ENCODE data around the gene KCNQ1. TPM values are rescaled to one million over a fixed set of nuclear protein-coding genes. Genes with fewer than 3 reads are reported as not detected.

The KCNQ1 gene
- total and polyA plus RNA-seq, 7 donors, result 0.48 to 3.1 (median 1.1) TPM

DNA sequence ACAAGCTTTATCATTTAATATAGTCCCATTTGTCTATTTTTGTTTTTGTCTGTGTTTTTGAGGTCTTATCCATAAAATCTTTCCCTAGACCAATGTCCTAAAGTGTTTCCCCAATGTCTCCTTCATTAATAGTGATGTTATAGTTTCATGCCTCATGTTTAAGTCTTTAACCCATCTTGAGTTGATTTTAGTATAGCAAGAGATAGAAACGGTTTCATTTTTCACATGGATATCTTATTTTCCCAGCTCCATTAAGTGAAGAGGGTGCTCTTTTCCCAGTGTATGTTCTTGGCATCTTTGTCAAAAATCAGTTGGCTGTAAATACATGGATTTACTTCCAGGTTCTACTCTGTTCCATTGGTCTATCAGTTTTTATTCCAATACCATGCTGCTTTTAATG, 196.8 kb downstream of the KCNQ1 start:
- intact Hi-C loops (cut with DNase I), result no loop called here
- Histone ChIP-seq H3K27ac (no peak overlapping the region), H3K36me3 (ENCODE audit: insufficient read depth in 1 of 2, low read depth in 1 of 2) (no peaks in the 10 kb centered on the region), H3K4me1 (no peaks in the 10 kb centered on the region), H3K27me3 (ENCODE audit: insufficient read depth in 3 of 3, low read length in 2 of 3) (no peaks in the 10 kb centered on the region), H3K9me3 (peaks cover 58% of the 10 kb centered on the region), H3K4me3 (no peak overlapping the region)
- DNase-seq, result no peak
- WGBS, 3 donors, result 78 to 86% (median 80%) methylated on average over 1 of the region's 1 CpG
- no peak for ATAC-seq
- TF ChIP-seq, protein P1, sequence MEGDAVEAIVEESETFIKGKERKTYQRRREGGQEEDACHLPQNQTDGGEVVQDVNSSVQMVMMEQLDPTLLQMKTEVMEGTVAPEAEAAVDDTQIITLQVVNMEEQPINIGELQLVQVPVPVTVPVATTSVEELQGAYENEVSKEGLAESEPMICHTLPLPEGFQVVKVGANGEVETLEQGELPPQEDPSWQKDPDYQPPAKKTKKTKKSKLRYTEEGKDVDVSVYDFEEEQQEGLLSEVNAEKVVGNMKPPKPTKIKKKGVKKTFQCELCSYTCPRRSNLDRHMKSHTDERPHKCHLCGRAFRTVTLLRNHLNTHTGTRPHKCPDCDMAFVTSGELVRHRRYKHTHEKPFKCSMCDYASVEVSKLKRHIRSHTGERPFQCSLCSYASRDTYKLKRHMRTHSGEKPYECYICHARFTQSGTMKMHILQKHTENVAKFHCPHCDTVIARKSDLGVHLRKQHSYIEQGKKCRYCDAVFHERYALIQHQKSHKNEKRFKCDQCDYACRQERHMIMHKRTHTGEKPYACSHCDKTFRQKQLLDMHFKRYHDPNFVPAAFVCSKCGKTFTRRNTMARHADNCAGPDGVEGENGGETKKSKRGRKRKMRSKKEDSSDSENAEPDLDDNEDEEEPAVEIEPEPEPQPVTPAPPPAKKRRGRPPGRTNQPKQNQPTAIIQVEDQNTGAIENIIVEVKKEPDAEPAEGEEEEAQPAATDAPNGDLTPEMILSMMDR (IDR thresholded peaks at IDR 0.05), result no peak

DNA sequence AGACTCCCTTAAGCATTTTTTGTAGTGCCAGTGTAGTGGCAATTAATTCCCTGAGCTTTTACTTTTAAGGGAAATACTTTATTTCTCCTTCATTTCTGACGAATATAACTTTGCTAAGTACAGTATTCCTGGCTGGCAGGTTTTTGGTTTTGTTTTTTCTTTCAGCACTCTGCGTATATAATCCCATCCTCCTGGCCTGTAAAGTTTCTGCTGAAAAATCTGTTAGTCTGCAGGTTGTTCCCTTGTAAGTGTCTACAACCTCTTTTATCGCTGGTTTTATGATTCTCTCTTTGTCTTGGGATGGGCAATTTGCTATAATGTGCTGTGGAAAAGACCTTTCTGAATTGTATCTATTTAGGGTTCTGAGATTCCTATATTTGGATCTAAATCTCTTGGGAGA, 198.9 kb downstream of the KCNQ1 start:
- intact Hi-C loops (cut with DNase I), result no loop called here
- no peaks in the 10 kb centered on the region for H3K27me3 ChIP-seq (ENCODE audit: insufficient read depth in 3 of 3, low read length in 2 of 3)
- no peak for ATAC-seq

DNA sequence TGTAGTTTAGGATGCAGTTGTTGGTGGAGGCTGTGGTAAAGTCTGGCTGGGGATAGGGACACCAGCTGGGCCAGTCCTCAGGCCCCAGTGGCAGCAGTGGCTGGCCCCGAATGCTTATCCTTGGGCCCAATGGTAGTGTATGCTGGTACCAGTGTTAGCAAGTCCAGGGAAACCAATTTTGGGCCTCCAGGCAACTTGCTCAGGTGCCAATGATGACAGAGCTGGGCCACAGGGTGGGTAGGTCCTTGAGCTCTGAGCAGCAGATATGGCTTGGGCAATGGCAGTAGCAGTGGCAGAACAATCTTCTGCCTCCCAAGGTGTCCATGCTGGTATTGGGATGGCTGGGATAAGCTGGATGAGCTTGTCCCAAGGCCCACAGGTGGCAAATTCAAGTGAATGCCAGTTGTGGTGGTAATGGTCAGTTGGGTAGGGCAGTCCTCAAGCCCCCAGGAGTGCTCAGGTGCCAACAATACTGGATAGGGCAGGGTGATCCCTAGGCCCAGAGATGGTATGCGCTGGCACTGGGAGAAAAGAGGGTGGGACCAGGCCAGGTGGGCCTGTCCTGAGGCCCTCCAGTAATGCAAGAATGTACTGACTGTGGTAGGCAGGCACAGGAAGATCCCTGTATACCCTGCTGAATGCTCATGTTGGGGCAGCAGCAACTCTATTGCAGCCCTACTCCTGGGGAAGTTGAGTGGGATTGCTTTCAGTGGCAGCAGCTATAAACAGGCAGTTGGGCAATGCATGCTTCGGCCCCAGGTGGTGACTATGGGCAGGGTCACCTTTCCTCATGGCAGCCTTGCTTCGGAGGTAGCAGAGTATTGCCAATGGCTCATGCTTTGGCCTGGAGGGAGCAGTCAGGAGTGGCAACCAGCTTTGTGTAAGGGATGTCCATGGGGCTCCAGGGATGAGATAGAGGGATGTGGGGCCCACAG, 200.3 kb downstream of the KCNQ1 start:
- H3K4me1 ChIP-seq, result no peaks in the 10 kb centered on the region
- peaks cover 77% of the 10 kb centered on the region for H3K9me3 ChIP-seq
- no peak overlapping the region for H3K27ac ChIP-seq
- no peak for DNase-seq
- no peak overlapping the region for H3K4me3 ChIP-seq
- H3K36me3 ChIP-seq (ENCODE audit: insufficient read depth in 1 of 2, low read depth in 1 of 2), result no peaks in the 10 kb centered on the region
- intact Hi-C loops (cut with DNase I), result no loop called here
- 94 to 100% (median 98%) methylated on average over 4 of the region's 4 CpGs for WGBS, 3 donors
- no peaks in the 10 kb centered on the region for H3K27me3 ChIP-seq (ENCODE audit: insufficient read depth in 3 of 3, low read length in 2 of 3)
- ATAC-seq, result no peak
- TF ChIP-seq, protein P1 (IDR thresholded peaks at IDR 0.05), result no peak

More for the DNA sequence above, 198.9 kb downstream of the KCNQ1 start:
- Histone ChIP-seq H3K4me1 (no peaks in the 10 kb centered on the region), H3K27ac (no peak overlapping the region), H3K4me3 (no peak overlapping the region), H3K36me3 (ENCODE audit: insufficient read depth in 1 of 2, low read depth in 1 of 2) (no peaks in the 10 kb centered on the region), H3K9me3 (peaks cover 71% of the 10 kb centered on the region)
- no peak for DNase-seq
- TF ChIP-seq, protein P1 (IDR thresholded peaks at IDR 0.05), result no peak
- 90% methylated on average over 3 of the region's 3 CpGs for WGBS, 3 donors

DNA sequence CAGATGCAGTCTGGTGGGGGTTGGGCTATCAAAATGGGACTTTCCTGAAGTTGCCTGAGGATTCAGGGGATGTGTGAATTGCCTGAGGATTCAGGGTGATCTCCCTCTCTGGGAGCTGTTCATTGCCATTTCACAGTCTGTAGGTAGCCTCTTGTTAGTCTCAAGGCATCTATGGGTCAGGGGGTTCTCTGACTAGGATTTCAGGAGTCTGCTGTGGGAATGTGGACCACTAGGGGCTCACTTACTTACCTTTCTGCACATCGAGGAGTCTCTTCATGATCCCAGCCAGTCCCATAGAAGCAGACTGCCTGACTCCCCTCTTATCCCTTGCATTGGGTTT, 200.9 kb downstream of the KCNQ1 start:
- intact Hi-C loops (cut with DNase I), result no loop called here
- 80 to 93% (median 87%) methylated on average over 1 of the region's 1 CpG for WGBS, 3 donors
- ATAC-seq (no peak), DNase-seq (no peak)
- Histone ChIP-seq H3K9me3 (peaks cover 79% of the 10 kb centered on the region), H3K27me3 (ENCODE audit: insufficient read depth in 3 of 3, low read length in 2 of 3) (no peaks in the 10 kb centered on the region), H3K4me3 (no peak overlapping the region), H3K36me3 (ENCODE audit: insufficient read depth in 1 of 2, low read depth in 1 of 2) (no peaks in the 10 kb centered on the region), H3K27ac (no peak overlapping the region), H3K4me1 (no peaks in the 10 kb centered on the region)
- TF ChIP-seq, protein P1 (IDR thresholded peaks at IDR 0.05), result no peak

Data from psoas muscle (tissue), 8 donors.